NCI-H1105 (cell line): ENCODE results near the gene CASP1.
"Not testable (repeated sequence)": the region's sequence is repeated elsewhere in the genome, so short reads cannot be mapped to it uniquely, and the experiment has no call there.

Source experiments
- DNase-seq: peaks from one replicate; lab custom pipeline; 2025; lab: John Stamatoyannopoulos, UW

CASP1 gene

DNA sequence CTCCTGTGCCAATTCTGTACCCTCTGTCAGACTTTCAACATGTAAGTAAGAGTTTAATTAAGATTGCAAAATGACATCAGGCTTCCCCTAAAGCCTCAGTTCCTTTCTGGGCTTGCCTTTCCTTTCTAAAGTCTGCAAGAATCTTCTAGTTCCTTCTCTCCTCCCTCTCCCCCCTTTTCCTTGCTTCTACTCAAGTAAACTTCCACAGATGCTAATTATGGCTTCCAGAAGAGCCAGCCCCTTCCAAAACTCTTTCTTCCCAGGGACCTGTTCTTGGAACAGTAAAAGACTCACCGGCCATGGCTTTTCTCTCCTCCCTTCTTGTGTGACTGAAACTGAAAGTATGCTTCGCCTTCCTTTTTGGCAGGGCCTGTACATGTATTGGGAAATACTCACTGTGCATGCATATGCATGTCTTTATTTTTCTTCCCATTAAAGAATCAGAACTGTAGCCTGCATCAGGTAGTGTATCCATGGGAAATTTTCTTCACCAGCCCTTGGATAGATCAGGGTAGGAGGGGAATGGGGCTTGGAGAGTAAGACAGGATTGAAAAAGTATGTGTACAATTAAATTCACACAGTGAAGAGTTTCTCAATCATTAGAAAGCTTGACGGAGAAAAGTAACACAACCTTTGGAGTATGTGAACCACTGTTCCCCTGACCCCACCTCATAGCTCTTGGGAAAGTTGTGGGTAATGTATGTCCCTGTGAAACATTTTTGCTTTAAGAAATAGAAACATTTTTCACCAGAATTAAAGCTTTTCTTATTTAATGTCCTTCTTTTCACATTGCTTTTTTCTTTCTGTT lies at the start of gene CASP1:
TSS of gene CASP1 (minus strand) at position 332 of the 808 bp plus-strand sequence. CDS start at position 301, 31 bp downstream.
- no peak for DNase-seq

DNA sequence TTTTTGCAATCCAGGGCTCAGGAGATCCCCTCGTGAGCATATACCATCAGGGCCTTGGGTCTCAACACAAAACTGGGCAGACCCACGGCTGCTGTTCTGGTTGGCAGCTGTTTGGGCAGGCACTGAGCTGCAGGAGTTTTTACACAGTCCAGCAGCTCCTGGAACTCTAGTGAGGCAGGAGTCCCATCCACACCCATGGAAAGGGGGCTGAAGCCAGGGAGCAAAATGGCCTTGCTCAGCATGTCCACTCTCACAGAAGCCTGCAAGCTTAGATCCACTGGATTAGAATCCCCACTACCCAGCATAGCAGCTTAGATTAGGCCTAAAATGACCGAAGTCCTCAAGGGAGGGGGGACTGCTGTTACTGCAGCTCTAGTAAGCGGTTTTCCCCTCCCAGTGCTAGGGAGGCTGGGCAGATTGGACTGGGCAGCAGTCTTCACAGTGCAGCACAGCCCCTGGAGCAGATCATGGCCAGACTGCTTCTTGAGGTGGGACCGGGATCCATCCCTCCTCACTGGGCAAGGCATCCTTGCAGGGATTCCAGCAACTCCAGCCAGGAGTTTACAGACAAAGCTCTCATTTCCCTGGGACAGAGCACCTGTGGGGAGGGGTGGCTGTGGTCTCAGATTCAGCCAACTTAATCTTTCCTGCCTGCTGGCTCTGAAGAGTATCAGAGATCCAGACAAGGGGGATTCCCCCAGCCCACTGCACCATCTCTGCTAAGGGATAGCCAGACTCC lies 46.6 kb upstream of the CASP1 start:
- DNase-seq: no peak

GRCh38 chr11:105080171-105080906 lies 45.4 kb upstream of the CASP1 start:
- DNase-seq: not testable (repeated sequence)

DNA sequence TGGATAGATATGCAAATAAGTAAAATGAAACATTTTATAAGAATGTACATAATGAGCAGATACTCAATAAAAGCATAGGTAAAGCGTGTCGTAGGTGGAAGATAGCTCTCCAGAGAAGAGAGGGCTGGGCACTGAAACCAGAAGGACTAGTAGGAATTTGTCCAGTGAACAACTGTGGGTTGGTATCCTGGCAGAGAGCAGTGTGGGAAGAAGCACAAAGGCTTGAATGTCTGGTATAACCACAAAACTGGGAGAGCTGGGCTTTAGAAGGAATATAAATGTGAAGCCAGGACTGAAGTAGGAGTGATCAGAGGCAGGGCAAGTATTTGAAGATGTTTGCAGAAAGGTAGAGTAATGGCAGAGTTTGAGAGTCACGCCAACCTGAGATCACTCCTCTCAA lies 43.3 kb upstream of the CASP1 start:
- no peak for DNase-seq

- not testable (repeated sequence) for DNase-seq
Measured at GRCh38 chr11:105077141-105077790, 42.3 kb upstream of the CASP1 start.

GRCh38 chr11:105074166-105074530 lies 39.2 kb upstream of the CASP1 start:
- DNase-seq: no peak

- no peak for DNase-seq
Measured at GRCh38 chr11:105073456-105074165, 38.7 kb upstream of the CASP1 start.

GRCh38 chr11:105072080-105072479 lies 37.1 kb upstream of the CASP1 start:
- not testable (repeated sequence) for DNase-seq

GRCh38 chr11:105071089-105071732 lies 36.3 kb upstream of the CASP1 start:
- no peak for DNase-seq

DNA sequence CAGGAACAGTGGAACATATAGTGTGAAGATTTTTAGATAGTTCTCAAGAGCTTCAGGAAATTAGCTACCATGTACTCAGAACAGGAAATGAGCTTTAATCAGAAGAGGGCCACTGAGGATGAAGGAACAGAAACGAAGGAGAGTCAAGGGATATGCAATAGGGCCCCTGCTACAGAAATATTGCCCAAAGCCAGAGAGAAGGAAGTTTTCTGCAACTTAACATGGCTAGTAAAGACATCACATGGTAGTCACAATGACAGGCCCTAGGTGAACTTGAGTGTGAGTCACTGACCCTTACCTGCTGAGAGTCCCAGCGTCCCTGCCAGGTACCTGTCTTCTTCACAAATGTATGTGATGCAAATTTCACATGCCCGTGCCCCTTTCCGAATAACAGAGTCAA lies 35.4 kb upstream of the CASP1 start:
- no peak for DNase-seq

DNA sequence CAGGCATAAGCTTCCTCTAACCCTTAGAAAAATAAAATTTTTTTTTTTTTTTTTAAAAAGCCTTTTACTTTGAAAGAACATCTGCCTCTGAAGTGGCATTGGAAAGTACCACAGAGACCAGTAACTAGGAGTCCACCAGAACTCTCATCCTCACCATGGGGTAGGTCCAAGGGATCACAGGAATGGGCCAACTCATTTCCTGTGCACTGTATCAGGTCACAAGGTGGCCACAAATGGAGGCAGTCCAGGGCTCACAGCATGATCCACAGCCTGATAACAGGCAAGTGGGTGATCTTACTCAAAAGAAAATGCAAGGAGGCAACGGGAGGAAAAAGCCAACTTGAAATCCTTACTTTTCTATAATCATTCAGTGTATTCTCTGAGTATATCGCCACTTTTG lies 34.8 kb upstream of the CASP1 start:
- DNase-seq: not testable (repeated sequence)

DNA sequence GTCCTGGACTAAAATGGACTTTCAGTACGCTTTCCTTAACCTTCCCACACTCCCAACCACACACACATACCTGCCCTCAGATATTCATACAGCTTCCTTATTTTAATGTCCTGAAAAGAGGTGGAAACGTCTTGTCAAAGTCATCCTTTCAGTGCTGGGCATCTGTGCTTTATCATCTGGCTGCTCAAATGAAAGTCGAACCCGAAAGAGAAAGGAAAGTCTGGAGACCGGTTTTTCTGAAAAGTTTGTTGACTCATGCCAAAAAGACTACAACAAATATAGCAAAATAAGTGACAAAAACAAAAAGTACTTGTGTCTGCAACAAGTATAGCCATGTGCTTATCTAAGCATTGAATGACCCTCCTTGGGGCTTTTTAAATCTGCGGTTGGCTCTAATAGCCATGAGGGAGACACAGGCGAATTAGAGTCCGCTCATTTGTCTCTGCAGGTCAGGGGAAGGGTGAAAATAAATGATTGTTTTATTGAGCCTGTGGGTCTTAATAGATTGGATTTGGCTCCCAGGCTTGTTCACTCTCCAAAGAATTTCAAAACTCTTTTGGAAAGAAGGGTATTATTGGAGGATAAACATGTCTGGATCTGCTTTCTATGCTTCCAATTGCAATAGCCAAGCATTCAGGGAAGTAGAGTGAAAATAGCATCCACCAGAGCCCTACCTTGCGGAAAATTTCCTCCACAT lies 28.4 kb upstream of the CASP1 start:
- DNase-seq: not testable (repeated sequence)

- no peak for DNase-seq
Measured at GRCh38 chr11:105057432-105057831, 22.5 kb upstream of the CASP1 start.

GRCh38 chr11:105056446-105056845 lies 21.5 kb upstream of the CASP1 start:
- no peak for DNase-seq

- no peak for DNase-seq
Measured at GRCh38 chr11:105054723-105055493, 20.0 kb upstream of the CASP1 start.

- no peak for DNase-seq
Measured at GRCh38 chr11:105052487-105052886, 17.5 kb upstream of the CASP1 start.

GRCh38 chr11:105051559-105051958 lies 16.6 kb upstream of the CASP1 start:
- no peak for DNase-seq

DNA sequence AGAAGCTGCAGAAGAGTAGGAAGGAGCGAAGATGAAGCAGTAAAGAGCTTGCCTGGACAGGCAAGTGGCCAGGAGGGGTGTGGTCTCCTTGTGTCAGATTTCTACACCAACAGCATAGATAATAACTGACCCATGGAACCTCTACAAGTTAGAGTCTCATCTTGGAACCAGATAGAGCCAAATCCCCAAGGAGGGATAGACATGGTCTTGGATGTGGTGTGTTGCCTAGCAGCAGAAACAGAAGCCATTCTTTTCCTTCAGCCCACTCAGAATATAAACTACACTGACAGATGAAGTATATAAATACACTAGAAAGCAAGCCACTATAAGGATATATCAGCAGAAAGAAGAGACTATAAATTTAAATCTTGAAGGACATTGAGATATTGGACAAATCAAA lies 14.5 kb upstream of the CASP1 start:
- no peak for DNase-seq

DNA sequence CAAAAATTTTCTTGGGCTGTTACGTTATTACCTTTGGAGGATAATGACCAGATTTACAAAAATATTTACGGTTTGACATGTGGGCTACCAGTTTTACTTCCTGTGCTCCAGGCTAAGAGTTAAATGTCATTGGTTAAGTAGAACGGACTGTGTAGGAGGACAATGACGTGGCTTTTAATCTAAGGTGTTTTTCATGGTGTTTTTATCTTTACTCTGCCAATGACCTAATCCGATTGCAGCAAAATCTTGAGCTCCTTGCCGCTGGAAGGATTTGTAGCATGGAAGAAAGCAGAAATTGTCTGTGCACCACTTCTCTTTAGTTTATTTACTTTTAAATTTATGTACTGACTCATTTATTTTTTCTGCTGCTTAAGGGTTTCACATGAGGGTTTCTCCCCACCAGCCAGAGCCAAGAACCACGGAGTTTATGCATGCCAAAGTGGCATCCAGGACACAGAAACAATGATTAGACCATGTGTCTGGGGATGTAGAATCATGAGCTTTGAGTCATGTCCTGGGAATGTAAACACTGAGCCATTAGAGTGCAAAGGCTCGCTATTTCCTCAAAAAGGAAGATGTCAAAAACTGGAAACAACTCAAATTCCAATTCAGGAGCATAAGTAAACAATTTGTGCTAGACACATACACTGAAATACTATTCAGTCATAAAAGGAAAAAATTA lies 12.1 kb upstream of the CASP1 start:
- no peak for DNase-seq
